Muscle layer of colon (tissue), 2 donors: ENCODE data around the gene PPY.
"Not testable (repeated sequence)": the region's sequence is repeated elsewhere in the genome, so short reads cannot be mapped to it uniquely, and the experiment has no call there.

ENCODE experiments used
- H3K27ac ChIP-seq: one replicate; pipeline ENCODE4 v1.7.0; 2013; ENCODE audit warnings: low read depth, mild to moderate bottlenecking, low read length, moderate library complexity
- H3K27me3 ChIP-seq, 2 donors: one replicate each; pipeline ENCODE4 v1.7.0; 2013; ENCODE audit warnings: low read length in 2 of 2, mild to moderate bottlenecking in 2 of 2; ENCODE audit not compliant: insufficient read depth in 2 of 2, control insufficient read depth in 1 of 2
- H3K36me3 ChIP-seq: one replicate; pipeline ENCODE4 v1.7.0; 2013; ENCODE audit warnings: mild to moderate bottlenecking, low read length; ENCODE audit not compliant: insufficient read depth
- H3K4me1 ChIP-seq: one replicate; pipeline ENCODE4 v1.7.0; 2013; ENCODE audit warnings: mild to moderate bottlenecking, low read length; ENCODE audit not compliant: insufficient read depth
- H3K4me3 ChIP-seq, 2 donors: one replicate each; pipeline ENCODE4 v1.7.0; 2013; ENCODE audit warnings: low read length in 2 of 2, low read depth in 1 of 2, mild to moderate bottlenecking in 1 of 2, moderate library complexity in 1 of 2
- H3K9ac ChIP-seq: one replicate; pipeline ENCODE4 v1.7.0; 2013; ENCODE audit warnings: low read length
- H3K9me3 ChIP-seq: one replicate; pipeline ENCODE4 v1.7.0; 2013; ENCODE audit warnings: mild to moderate bottlenecking, low read length
- donor health status: abdominal sarcoma.
- donor health status: Adenocarcinoma of cecum.

PPY gene

DNA sequence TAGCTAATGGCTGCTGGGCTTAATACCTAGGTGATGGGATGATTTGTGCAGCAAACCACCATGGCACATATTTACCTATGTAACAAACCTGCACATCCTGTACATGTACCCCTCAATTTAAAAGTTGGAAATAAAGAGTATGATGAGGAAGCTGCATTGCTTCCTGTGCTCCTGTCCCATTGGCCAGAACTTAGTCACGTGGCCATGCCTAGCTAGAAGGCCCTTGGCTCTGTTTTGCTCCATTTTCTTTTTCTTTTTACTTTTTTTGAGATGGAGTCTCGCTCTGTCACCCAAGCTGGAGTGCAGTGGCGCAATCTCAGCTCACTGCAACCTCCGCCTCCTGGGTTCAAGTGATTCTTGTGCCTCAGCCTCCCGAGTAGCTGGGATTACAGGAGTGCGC lies 19.0 kb upstream of the PPY start:
- not testable (repeated sequence) for H3K27ac ChIP-seq

DNA sequence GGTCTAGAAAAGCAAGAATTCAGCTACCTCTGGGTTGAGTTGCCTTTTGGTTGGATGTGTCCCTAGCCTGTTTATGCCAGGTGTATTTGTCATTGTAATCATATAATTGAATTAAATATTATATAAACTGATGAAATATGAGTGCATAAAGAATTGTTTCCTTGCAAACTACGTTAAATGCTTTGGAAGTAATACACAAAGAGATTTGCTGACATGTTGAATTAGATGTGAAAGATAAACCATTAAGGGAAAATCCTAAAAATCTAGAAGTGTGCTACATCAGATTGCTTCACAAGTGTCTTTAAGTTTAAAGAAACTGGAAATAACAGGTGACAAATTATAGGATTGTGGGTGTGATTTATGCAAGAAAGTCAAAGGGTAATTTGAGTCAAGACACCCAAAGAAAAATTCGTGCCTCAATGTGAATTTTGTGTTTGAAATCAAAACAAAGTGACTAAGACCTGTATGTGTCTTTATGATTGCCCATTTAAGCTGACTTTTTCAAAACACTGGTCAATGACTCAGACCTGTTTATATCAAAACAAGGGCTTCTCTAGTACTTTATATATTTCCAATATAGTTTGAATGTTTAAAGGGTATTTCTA lies 16.6 kb upstream of the PPY start:
- H3K27me3 ChIP-seq, result peaks cover 0 to 6% of the 10 kb centered on the region in 2 donors

More for the DNA sequence above, 19.0 kb upstream of the PPY start:
- H3K4me1 ChIP-seq, H3K27me3 ChIP-seq, H3K9ac ChIP-seq, H3K9me3 ChIP-seq, H3K4me3 ChIP-seq, H3K36me3 ChIP-seq: not testable (repeated sequence)

DNA sequence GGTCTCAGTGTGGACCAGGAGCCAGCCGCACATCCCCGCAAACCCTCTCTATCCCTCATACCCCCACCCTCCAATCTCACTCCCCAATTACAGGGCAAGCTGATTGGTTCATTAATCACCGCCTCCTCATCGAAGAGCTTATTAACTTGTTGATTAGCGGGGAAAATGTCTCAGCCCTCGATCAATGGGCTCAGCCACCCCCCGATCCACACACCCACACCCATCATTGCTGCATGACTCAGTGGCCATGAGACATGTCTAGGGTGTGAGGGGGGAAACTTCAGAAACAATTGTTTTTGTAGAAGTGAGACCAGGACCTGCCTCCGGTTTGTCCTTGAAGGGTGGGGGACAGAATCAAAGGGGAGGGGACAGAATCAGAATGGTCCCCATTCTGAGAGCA lies 13.9 kb upstream of the PPY start:
- no peak overlapping the region for H3K27ac ChIP-seq
- H3K36me3 ChIP-seq, result no peaks in the 10 kb centered on the region
- H3K9me3 ChIP-seq, result no peaks in the 10 kb centered on the region
- H3K4me1 ChIP-seq, result no peaks in the 10 kb centered on the region
- no peak overlapping the region for H3K4me3 ChIP-seq
- peaks cover 10 to 32% of the 10 kb centered on the region in 2 donors for H3K27me3 ChIP-seq
- no peak overlapping the region for H3K9ac ChIP-seq

More for the DNA sequence above, 16.6 kb upstream of the PPY start:
- Histone ChIP-seq H3K4me1 (no peaks in the 10 kb centered on the region), H3K27ac (no peak overlapping the region), H3K9me3 (no peaks in the 10 kb centered on the region), H3K9ac (no peak overlapping the region), H3K36me3 (no peaks in the 10 kb centered on the region), H3K4me3 (no peak overlapping the region)

DNA sequence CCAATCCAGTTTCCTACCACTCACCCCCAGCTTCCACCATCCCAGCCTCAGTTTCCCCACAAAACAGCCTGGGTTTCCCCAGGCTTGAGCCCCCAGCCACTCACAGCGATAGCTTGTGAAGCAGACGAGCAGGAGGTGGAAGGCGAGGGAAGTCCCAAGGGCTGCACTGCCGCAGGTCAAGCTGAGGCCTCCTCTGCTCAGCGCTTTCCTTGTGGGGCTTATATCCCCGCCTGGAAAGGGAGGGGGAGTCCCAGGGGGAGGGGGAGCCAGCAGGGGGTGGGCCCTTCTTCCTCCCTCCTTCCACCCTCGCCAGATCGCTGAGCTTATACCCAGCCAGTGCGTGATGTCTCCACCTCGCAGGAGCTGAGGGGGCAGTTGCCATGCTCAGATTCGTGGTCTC lies 11.5 kb upstream of the PPY start, which contains the start of gene PYY:
Gene PYY, minus strand, starts transcription at position 195 of the 400 bp plus-strand sequence. CDS start 457 bp downstream, outside the sequence.
- Histone ChIP-seq H3K9me3 (no peaks in the 10 kb centered on the region), H3K9ac (no peak within 1 kb of the TSS), H3K27me3 (peaks cover 10 to 45% of the 10 kb centered on the region in 2 donors), H3K4me1 (no peaks in the 10 kb centered on the region), H3K27ac (no peak within 1 kb of the TSS), H3K36me3 (no peaks in the 10 kb centered on the region), H3K4me3 (no peak within 1 kb of the TSS)

DNA sequence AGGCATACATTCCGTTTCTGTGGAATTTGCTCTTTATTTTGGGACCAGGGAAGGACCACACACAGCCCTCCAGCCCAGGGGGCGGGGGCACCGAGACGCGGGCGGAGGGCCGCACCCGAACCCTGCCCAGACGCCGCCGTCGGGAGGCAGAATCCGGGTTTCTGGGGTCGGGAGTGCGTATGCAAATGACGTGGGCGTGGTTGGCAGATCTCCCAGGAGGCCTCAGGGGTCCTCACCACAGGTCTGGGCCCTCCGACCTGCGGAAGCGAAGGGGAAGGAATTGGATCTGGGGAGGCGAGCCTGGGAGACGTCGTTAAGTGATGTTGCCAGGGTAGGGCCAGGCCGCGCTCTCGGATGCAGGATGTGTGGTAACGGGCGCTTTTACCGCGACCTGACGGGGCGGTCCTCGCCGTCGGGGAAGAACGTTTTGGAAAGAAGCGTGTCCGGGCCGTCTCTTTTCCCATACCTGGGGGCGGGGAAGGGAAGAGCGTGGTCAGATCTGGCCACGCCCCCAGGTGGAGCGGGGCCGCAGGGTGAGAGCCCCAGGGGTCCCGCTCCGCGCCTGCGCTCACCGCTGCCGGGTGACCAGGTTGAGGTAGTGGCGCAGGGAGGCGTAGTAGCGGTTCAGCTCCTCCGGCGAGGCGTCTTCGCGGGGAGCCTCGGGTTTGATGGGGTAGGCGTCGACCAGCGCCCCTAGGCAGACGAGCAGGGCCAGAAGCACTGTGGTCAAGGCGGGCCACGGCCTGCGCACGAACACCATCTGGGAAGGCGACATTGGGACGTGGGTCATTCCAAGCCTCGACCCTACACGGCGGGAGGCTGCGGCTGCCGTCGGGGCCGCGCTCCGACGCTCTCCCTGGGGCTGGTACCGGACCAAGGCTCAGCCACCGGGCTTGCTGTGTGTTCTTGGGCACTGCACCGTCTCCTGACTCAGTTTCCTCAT lies 10.7 kb upstream of the PPY start:
- no peak overlapping the region for H3K27ac ChIP-seq
- H3K9ac ChIP-seq, result no peak overlapping the region
- H3K4me3 ChIP-seq, result no peak overlapping the region
- no peaks in the 10 kb centered on the region for H3K9me3 ChIP-seq
- no peaks in the 10 kb centered on the region for H3K36me3 ChIP-seq
- peaks cover 10 to 45% of the 10 kb centered on the region in 2 donors for H3K27me3 ChIP-seq
- no peaks in the 10 kb centered on the region for H3K4me1 ChIP-seq

DNA sequence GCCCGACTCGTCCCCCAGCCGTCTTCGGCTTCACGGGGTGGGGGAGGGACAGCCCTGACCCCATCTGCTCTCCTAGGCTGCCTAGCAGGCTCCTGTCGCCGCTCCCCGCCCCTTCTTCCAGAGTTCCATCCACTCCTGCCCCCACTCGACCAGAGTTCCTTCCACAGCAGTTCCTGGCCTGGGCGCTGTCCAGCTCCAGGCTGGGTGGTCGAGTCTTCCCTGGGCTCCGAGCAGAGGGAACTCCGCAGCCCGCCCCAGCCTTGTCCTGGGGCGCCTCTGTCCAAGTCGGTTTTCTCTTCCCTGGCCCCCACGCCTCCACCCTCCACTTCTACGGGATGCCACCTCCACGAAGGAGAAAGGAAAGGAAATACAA lies 10.1 kb upstream of the PPY start:
- Histone ChIP-seq H3K27me3 (peaks cover 10 to 45% of the 10 kb centered on the region in 2 donors), H3K4me3 (no peak overlapping the region), H3K36me3 (no peaks in the 10 kb centered on the region)

DNA sequence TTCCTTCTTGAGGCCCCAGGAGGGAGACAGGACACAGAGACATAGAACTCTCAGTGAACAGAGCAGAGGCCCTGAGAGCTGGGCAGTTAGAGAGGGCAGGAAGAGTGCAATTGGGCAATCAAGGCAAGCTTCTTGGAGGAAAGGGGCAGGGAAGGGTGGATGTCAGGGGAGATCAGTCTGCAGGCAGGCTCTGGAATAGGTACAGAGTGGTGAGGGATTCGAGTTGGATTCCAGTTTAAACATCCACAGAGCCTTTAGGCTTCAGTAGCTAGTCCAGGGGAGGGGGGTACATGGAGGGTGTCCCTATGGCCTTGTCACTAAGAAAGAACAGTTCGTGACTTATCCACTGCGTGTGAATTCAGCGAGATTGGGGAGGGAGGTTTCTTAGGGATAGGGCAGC lies 9.5 kb upstream of the PPY start:
- Histone ChIP-seq H3K27me3 (peaks cover 10 to 50% of the 10 kb centered on the region in 2 donors), H3K36me3 (no peaks in the 10 kb centered on the region), H3K4me1 (no peaks in the 10 kb centered on the region), H3K9ac (no peak overlapping the region), H3K4me3 (no peak overlapping the region), H3K27ac (no peak overlapping the region), H3K9me3 (no peaks in the 10 kb centered on the region)

More for the DNA sequence above, 10.1 kb upstream of the PPY start:
- no peak overlapping the region for H3K9ac ChIP-seq
- no peak overlapping the region for H3K27ac ChIP-seq
- H3K9me3 ChIP-seq, result no peaks in the 10 kb centered on the region
- no peaks in the 10 kb centered on the region for H3K4me1 ChIP-seq

DNA sequence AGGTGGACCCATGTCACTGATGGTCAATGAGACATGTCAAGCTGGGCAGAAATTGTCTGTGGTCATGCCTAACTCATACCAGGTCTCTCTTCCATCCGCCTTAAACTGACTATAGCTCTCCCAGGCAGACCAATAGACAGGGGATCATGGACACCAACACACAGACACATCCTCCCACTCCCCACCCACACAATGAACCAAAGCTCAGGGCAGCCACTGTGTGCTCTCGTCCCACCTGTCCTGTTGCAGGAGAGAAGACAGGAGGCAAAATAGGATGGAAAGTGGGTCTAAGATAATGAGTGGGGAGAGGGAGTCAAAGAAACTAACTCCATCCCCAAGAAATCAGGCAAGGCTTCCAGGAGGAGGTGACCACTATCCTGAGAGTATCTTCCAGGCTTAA lies 8.3 kb upstream of the PPY start:
- H3K27me3 ChIP-seq, result peaks cover 10 to 50% of the 10 kb centered on the region in 2 donors
- H3K36me3 ChIP-seq, result no peaks in the 10 kb centered on the region

DNA sequence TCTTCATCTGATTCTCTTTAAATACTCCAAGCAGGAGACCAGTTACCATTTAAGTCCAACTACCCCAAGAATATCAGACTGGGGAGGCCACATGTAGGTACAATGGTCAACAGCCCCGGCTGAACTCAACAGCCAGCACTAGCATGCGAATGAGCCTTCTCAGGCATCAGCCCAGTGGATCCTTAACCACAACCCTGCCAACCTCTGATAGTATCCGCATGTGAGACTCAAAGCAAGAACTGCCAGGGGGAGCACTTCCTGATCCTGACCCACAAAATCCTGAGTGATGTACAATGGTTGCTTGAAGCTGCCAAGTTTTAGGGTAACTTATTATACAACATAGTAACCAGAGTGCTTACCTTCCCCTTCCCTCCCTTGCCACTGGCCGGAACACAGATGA lies 7.5 kb upstream of the PPY start:
- Histone ChIP-seq H3K36me3 (no peaks in the 10 kb centered on the region), H3K9ac (no peak overlapping the region), H3K9me3 (no peaks in the 10 kb centered on the region), H3K27ac (no peak overlapping the region), H3K4me3 (no peak overlapping the region), H3K4me1 (no peaks in the 10 kb centered on the region), H3K27me3 (peaks cover 10 to 49% of the 10 kb centered on the region in 2 donors)

More for the DNA sequence above, 8.3 kb upstream of the PPY start:
- Histone ChIP-seq H3K4me1 (no peaks in the 10 kb centered on the region), H3K4me3 (no peak overlapping the region), H3K9ac (no peak overlapping the region), H3K9me3 (no peaks in the 10 kb centered on the region), H3K27ac (no peak overlapping the region)

DNA sequence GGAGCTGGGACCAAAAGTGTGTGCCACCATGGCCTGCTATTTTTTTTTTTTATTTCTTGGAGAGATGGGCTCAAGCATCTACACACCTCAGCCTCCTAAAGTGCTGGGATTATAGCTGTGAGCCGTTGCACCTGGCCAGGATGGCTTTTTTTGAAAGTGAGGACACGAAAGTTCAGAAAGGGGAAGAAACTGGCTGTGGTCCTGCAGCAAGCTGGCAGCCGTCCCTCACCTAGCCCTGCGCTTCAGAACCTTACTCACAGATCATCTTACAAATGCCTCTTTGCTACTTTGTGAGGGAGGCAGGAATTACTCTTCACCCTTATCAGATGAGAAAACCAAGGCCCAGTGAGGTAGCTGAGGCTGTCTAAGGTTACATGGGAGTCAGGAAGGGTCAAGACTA lies 4.5 kb upstream of the PPY start:
- Histone ChIP-seq H3K36me3 (no peaks in the 10 kb centered on the region), H3K27ac (no peak overlapping the region), H3K4me3 (no peak overlapping the region), H3K4me1 (no peaks in the 10 kb centered on the region), H3K9ac (no peak overlapping the region), H3K9me3 (no peaks in the 10 kb centered on the region), H3K27me3 (peaks cover 0 to 23% of the 10 kb centered on the region in 2 donors)

DNA sequence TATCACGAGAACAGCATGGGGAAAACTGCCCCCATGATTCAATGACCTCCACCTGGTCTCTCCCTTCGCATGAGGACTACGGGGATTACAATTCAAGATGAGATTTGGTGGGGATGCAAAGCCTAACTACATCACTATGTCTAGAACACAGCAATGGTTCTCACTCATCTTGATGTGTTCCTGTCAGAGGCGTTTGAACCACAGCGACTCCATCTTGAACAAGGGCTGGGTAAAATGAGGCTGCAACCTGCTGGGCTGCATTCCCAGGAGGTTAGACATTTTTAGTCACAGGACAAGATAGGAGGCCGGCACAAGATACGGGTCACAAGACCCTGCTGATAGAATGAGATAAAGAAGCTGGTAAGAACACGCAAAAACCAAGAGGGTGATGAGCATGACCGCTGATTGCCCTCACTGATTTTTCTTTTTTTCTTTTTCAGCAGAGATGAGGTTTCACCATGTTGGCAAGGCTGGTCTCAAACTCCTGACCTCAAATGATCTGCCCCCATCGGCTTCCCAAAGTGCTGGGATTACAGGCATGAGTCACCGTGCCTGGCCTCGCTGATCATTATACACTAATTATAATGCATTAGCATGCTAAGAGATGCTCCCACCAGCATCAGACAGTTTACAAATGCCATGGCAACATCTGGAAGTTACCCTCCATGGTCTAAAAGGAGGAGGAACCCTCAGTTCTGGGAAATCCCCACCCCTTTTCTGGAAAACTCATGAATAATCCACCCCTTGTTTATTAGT lies 3.0 kb upstream of the PPY start:
- no peak overlapping the region for H3K4me3 ChIP-seq

More for the DNA sequence above, 3.0 kb upstream of the PPY start:
- Histone ChIP-seq H3K4me1 (no peaks in the 10 kb centered on the region), H3K9me3 (no peaks in the 10 kb centered on the region), H3K27ac (no peak overlapping the region), H3K27me3 (peaks cover 0 to 10% of the 10 kb centered on the region in 2 donors), H3K36me3 (no peaks in the 10 kb centered on the region), H3K9ac (no peak overlapping the region)
